ENCODE results near the gene ANGPTL5.

The ANGPTL5 gene

DNA sequence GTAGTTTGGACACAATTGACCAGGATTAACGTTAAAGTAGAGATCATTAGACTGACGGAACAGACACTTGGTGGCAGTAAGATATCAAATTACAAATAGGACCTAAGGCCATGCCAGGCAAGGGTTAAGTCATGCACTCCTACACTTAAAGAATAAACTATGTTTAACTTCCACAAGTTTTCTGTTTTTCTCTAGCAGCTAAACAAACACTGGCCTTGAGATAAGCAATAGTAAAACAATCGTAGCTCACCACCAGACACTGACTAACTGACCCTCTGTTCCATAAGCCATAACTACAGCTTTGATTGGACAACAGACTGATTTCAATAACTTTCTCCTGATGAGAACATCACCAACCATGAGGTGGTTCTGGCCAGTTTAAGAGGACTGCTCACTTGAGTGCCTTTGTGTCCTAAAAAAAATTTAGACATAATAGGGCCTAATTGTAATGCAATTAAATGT lies 3.5 kb downstream of the ANGPTL5 start:
- no peaks in the 10 kb centered on the region for H3K4me1 ChIP-seq (ENCODE audit: control insufficient read depth, low read depth, low read length)
- DNase-seq, result no peak
- WGBS (ENCODE audit: extremely low coverage, insufficient coverage, low lambda C conversion rate), result no CpG with 5 or more reads among the region's 3 CpGs
- H2BK120ac ChIP-seq (ENCODE audit: low read depth, low read length), result no peak overlapping the region
- H3K18ac ChIP-seq (ENCODE audit: low read length), result no peak overlapping the region
- no peaks in the 10 kb centered on the region for H3K79me2 ChIP-seq (ENCODE audit: control insufficient read depth, insufficient read depth, low read length)
- no peaks in the 10 kb centered on the region for H3K27me3 ChIP-seq (ENCODE audit: insufficient read depth, low read length, poor library complexity)
- H3K4ac ChIP-seq (ENCODE audit: low read depth, low read length), result no peak overlapping the region
- H3K23ac ChIP-seq (ENCODE audit: low read length), result no peak overlapping the region
- H3K4me3 ChIP-seq (ENCODE audit: low read length), result no peak overlapping the region
- no peaks in the 10 kb centered on the region for H3K79me1 ChIP-seq (ENCODE audit: low read length)
- no peak overlapping the region for H3K27ac ChIP-seq (ENCODE audit: low read depth, low read length)
- H3K56ac ChIP-seq (ENCODE audit: low read length), result no peak overlapping the region
- no peak overlapping the region for H3K9ac ChIP-seq (ENCODE audit: low read length)
- no peak overlapping the region for H4K5ac ChIP-seq (ENCODE audit: low read length)
- H4K8ac ChIP-seq (ENCODE audit: low read depth, low read length), result no peak overlapping the region
- H2BK5ac ChIP-seq (ENCODE audit: low read length), result no peak overlapping the region
- H3K4me2 ChIP-seq (ENCODE audit: low read length), result no peak overlapping the region
- H2AK5ac ChIP-seq (ENCODE audit: low read length), result no peak overlapping the region
- H3K36me3 ChIP-seq (ENCODE audit: control insufficient read depth, insufficient read depth, low read length), result no peaks in the 10 kb centered on the region
- no peak overlapping the region for H2BK15ac ChIP-seq (replicated peaks; ENCODE audit: low read depth)

DNA sequence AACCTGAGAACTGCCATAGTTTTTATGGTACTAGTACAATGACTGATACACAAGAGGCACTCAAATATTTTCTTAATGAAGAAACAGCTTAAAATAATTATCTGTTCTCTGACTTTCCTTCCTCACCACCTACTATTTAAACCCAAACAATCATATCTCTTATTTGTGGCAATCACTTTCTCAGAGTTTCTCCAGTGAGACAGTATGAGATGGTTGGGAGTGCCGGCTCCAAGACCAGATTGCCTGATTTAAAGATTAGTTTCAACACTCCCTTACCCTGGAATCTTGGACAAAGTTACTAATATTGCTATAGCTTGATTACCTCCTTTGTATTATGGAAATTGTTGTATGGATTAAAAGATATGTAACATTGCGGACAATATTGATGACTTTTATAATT lies 7.2 kb downstream of the ANGPTL5 start:
- WGBS (ENCODE audit: extremely low coverage, insufficient coverage, low lambda C conversion rate), result no CpG with 5 or more reads among the region's 2 CpGs
- H2BK5ac ChIP-seq (ENCODE audit: low read length), result no peak overlapping the region

DNA sequence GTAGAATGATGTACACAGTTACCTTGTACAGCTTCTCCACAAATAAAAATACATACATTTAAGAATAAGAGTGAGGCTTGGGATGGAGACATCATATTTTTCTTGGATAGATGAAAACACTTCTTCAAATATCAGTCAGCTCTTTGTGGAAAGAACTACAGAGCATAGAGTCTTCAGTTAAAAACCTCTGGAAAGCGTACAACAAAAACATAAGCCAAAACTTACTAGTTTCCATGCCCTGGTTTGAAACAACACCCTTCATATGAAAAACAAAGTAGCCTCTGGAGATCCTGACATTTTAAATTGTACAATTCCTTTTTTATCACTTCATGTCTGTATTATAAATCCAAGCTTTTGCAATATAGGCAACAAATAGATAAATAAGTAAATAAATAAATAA lies 8.5 kb downstream of the ANGPTL5 start:
- no peaks in the 10 kb centered on the region for H3K36me3 ChIP-seq (ENCODE audit: control insufficient read depth, insufficient read depth, low read length)
- H3K18ac ChIP-seq (ENCODE audit: low read length), result no peak overlapping the region
- H3K23ac ChIP-seq (ENCODE audit: low read length), result no peak overlapping the region
- no peak overlapping the region for H4K8ac ChIP-seq (ENCODE audit: low read depth, low read length)
- no peak overlapping the region for H3K4me2 ChIP-seq (ENCODE audit: low read length)
- no peak overlapping the region for H4K5ac ChIP-seq (ENCODE audit: low read length)
- H3K27ac ChIP-seq (ENCODE audit: low read depth, low read length), result no peak overlapping the region
- H3K4me3 ChIP-seq (ENCODE audit: low read length), result no peak overlapping the region
- H3K79me2 ChIP-seq (ENCODE audit: control insufficient read depth, insufficient read depth, low read length), result no peaks in the 10 kb centered on the region
- H2BK15ac ChIP-seq (replicated peaks; ENCODE audit: low read depth), result no peak overlapping the region
- H3K4ac ChIP-seq (ENCODE audit: low read depth, low read length), result no peak overlapping the region
- no peak overlapping the region for H2AK5ac ChIP-seq (ENCODE audit: low read length)
- no peak for DNase-seq
- no peaks in the 10 kb centered on the region for H3K79me1 ChIP-seq (ENCODE audit: low read length)
- no peak overlapping the region for H3K9ac ChIP-seq (ENCODE audit: low read length)
- H3K4me1 ChIP-seq (ENCODE audit: control insufficient read depth, low read depth, low read length), result no peaks in the 10 kb centered on the region
- no peak overlapping the region for H2BK120ac ChIP-seq (ENCODE audit: low read depth, low read length)
- H3K27me3 ChIP-seq (ENCODE audit: insufficient read depth, low read length, poor library complexity), result no peaks in the 10 kb centered on the region
- no peak overlapping the region for H2BK5ac ChIP-seq (ENCODE audit: low read length)
- H3K56ac ChIP-seq (ENCODE audit: low read length), result no peak overlapping the region
- WGBS (ENCODE audit: extremely low coverage, insufficient coverage, low lambda C conversion rate), result no CpG with 5 or more reads among the region's 1 CpG

More for the DNA sequence above, 7.2 kb downstream of the ANGPTL5 start:
- Histone ChIP-seq H2BK120ac (ENCODE audit: low read depth, low read length) (no peak overlapping the region), H4K8ac (ENCODE audit: low read depth, low read length) (no peak overlapping the region), H3K9ac (ENCODE audit: low read length) (no peak overlapping the region), H3K36me3 (ENCODE audit: control insufficient read depth, insufficient read depth, low read length) (no peaks in the 10 kb centered on the region), H3K27me3 (ENCODE audit: insufficient read depth, low read length, poor library complexity) (no peaks in the 10 kb centered on the region), H3K4me2 (ENCODE audit: low read length) (no peak overlapping the region), H3K4ac (ENCODE audit: low read depth, low read length) (no peak overlapping the region), H3K79me1 (ENCODE audit: low read length) (no peaks in the 10 kb centered on the region), H4K5ac (ENCODE audit: low read length) (no peak overlapping the region), H3K23ac (ENCODE audit: low read length) (no peak overlapping the region), H3K4me1 (ENCODE audit: control insufficient read depth, low read depth, low read length) (no peaks in the 10 kb centered on the region), H3K18ac (ENCODE audit: low read length) (no peak overlapping the region), H3K27ac (ENCODE audit: low read depth, low read length) (no peak overlapping the region), H2AK5ac (ENCODE audit: low read length) (no peak overlapping the region), H2BK15ac (replicated peaks; ENCODE audit: low read depth) (no peak overlapping the region), H3K56ac (ENCODE audit: low read length) (no peak overlapping the region), H3K79me2 (ENCODE audit: control insufficient read depth, insufficient read depth, low read length) (no peaks in the 10 kb centered on the region), H3K4me3 (ENCODE audit: low read length) (no peak overlapping the region)
- no peak for DNase-seq

DNA sequence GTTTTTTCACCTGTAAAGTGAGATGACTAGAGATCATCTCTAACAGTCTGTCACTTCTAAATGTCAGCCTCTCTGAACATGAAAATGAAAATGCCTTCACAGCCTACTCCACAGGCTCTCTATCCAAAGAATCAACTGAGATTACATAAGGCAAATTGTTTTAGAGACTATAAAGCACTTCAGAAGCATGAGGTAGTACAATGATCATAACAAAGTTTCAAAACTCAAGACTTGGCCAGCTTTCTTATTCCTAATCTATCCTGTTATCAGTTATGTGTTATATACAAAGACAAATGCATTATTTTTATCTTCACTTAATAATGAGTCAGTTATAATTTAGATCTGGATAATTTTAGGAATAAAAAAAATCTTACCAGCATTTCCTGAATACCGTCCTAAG lies 21.8 kb downstream of the ANGPTL5 start:
- no peak overlapping the region for H3K27ac ChIP-seq (ENCODE audit: low read depth, low read length)
- H3K4me1 ChIP-seq (ENCODE audit: control insufficient read depth, low read depth, low read length), result no peaks in the 10 kb centered on the region
- DNase-seq, result no peak
- H3K27me3 ChIP-seq (ENCODE audit: insufficient read depth, low read length, poor library complexity), result no peaks in the 10 kb centered on the region
- H3K9ac ChIP-seq (ENCODE audit: low read length), result no peak overlapping the region
- no peak overlapping the region for H2BK120ac ChIP-seq (ENCODE audit: low read depth, low read length)
- H2BK5ac ChIP-seq (ENCODE audit: low read length), result no peak overlapping the region
- no peak overlapping the region for H3K56ac ChIP-seq (ENCODE audit: low read length)
- no peak overlapping the region for H3K4ac ChIP-seq (ENCODE audit: low read depth, low read length)
- H3K4me2 ChIP-seq (ENCODE audit: low read length), result no peak overlapping the region
- H3K4me3 ChIP-seq (ENCODE audit: low read length), result no peak overlapping the region
- no peak overlapping the region for H3K23ac ChIP-seq (ENCODE audit: low read length)
- no peaks in the 10 kb centered on the region for H3K79me2 ChIP-seq (ENCODE audit: control insufficient read depth, insufficient read depth, low read length)
- no peaks in the 10 kb centered on the region for H3K36me3 ChIP-seq (ENCODE audit: control insufficient read depth, insufficient read depth, low read length)
- no peak overlapping the region for H4K8ac ChIP-seq (ENCODE audit: low read depth, low read length)
- WGBS (ENCODE audit: extremely low coverage, insufficient coverage, low lambda C conversion rate), result no CpG with 5 or more reads among the region's 1 CpG
- no peak overlapping the region for H3K18ac ChIP-seq (ENCODE audit: low read length)
- H4K5ac ChIP-seq (ENCODE audit: low read length), result no peak overlapping the region
- no peak overlapping the region for H2BK15ac ChIP-seq (replicated peaks; ENCODE audit: low read depth)
- H2AK5ac ChIP-seq (ENCODE audit: low read length), result no peak overlapping the region
- H3K79me1 ChIP-seq (ENCODE audit: low read length), result no peaks in the 10 kb centered on the region

DNA sequence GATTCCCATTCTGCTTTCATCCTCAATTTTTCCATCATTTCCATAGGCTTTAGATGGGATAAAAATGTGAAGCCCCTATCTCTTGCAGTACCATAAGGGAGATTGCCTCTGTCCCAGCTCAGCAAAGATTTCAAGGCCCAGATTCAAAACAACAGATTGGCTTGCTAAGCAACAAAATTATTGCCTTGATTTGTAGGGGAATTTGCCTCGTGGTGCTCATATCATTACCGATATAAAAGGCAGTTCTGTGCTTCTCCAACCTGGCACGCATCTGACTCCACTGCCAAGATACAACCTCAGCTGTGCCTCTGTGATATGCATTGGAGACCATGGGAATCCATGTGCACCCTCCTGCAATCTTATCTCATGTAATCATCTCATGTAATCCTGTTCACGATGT lies 26.6 kb downstream of the ANGPTL5 start:
- no peak overlapping the region for H4K5ac ChIP-seq (ENCODE audit: low read length)
- H2BK5ac ChIP-seq (ENCODE audit: low read length), result no peak overlapping the region
- no peak overlapping the region for H3K23ac ChIP-seq (ENCODE audit: low read length)
- H3K4me1 ChIP-seq (ENCODE audit: control insufficient read depth, low read depth, low read length), result no peaks in the 10 kb centered on the region
- no peak overlapping the region for H3K18ac ChIP-seq (ENCODE audit: low read length)
- H3K79me2 ChIP-seq (ENCODE audit: control insufficient read depth, insufficient read depth, low read length), result no peaks in the 10 kb centered on the region
- no peak overlapping the region for H3K4me3 ChIP-seq (ENCODE audit: low read length)
- no peak overlapping the region for H4K8ac ChIP-seq (ENCODE audit: low read depth, low read length)
- H3K4me2 ChIP-seq (ENCODE audit: low read length), result no peak overlapping the region
- H2BK15ac ChIP-seq (replicated peaks; ENCODE audit: low read depth), result no peak overlapping the region
- no peaks in the 10 kb centered on the region for H3K79me1 ChIP-seq (ENCODE audit: low read length)
- H3K36me3 ChIP-seq (ENCODE audit: control insufficient read depth, insufficient read depth, low read length), result no peaks in the 10 kb centered on the region
- H3K9ac ChIP-seq (ENCODE audit: low read length), result no peak overlapping the region
- no peaks in the 10 kb centered on the region for H3K27me3 ChIP-seq (ENCODE audit: insufficient read depth, low read length, poor library complexity)
- DNase-seq, result no peak
- no peak overlapping the region for H3K4ac ChIP-seq (ENCODE audit: low read depth, low read length)
- WGBS (ENCODE audit: extremely low coverage, insufficient coverage, low lambda C conversion rate), result no CpG with 5 or more reads among the region's 4 CpGs
- no peak overlapping the region for H2AK5ac ChIP-seq (ENCODE audit: low read length)
- no peak overlapping the region for H3K56ac ChIP-seq (ENCODE audit: low read length)
- H2BK120ac ChIP-seq (ENCODE audit: low read depth, low read length), result no peak overlapping the region
- H3K27ac ChIP-seq (ENCODE audit: low read depth, low read length), result no peak overlapping the region

DNA sequence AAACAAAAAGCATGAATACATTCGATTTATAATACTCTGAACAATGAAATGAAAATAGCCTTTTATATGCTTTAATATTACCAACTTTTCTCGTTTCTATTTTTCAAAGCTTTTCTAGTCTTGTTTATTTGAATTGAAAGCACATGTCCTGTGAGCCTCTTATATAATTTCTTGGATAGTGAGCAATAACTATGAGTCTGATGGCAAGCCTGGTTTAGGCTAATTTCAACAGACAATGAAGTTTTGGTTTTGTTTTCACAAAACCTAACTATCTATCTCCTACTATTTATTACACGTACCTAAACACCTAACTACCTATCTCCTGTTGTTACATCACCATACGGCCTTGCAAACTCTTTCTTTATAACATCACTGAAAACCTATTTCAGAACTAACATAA lies 30.7 kb downstream of the ANGPTL5 start:
- Histone ChIP-seq H4K5ac (ENCODE audit: low read length) (no peak overlapping the region), H2BK5ac (ENCODE audit: low read length) (no peak overlapping the region)
- WGBS (ENCODE audit: extremely low coverage, insufficient coverage, low lambda C conversion rate), result 100% methylated on average over 4 of the region's 4 CpGs

More for the DNA sequence above, 30.7 kb downstream of the ANGPTL5 start:
- Histone ChIP-seq H2BK15ac (replicated peaks; ENCODE audit: low read depth) (no peak overlapping the region), H3K4me2 (ENCODE audit: low read length) (no peak overlapping the region), H3K27me3 (ENCODE audit: insufficient read depth, low read length, poor library complexity) (no peaks in the 10 kb centered on the region), H3K4ac (ENCODE audit: low read depth, low read length) (no peak overlapping the region), H4K8ac (ENCODE audit: low read depth, low read length) (no peak overlapping the region), H3K4me1 (ENCODE audit: control insufficient read depth, low read depth, low read length) (no peaks in the 10 kb centered on the region), H2BK120ac (ENCODE audit: low read depth, low read length) (no peak overlapping the region), H3K27ac (ENCODE audit: low read depth, low read length) (no peak overlapping the region), H3K56ac (ENCODE audit: low read length) (no peak overlapping the region), H3K4me3 (ENCODE audit: low read length) (no peak overlapping the region), H3K79me2 (ENCODE audit: control insufficient read depth, insufficient read depth, low read length) (no peaks in the 10 kb centered on the region), H2AK5ac (ENCODE audit: low read length) (no peak overlapping the region), H3K9ac (ENCODE audit: low read length) (no peak overlapping the region), H3K36me3 (ENCODE audit: control insufficient read depth, insufficient read depth, low read length) (no peaks in the 10 kb centered on the region), H3K79me1 (ENCODE audit: low read length) (no peaks in the 10 kb centered on the region), H3K23ac (ENCODE audit: low read length) (no peak overlapping the region), H3K18ac (ENCODE audit: low read length) (no peak overlapping the region)
- DNase-seq, result no peak

Data from mesendoderm (in vitro differentiated cells).